Lower leg skin (tissue), 3 donors: ENCODE data around the gene VTI1A.

Experiments used
- CTCF ChIP-seq, 3 donors: fragments of 450-650 bp; IDR thresholded peaks; one replicate each; pipeline ENCODE4 v1.5.1; 2016; ENCODE audit warnings: antibody characterized with exemption in 3 of 3, mild to moderate bottlenecking in 3 of 3, moderate library complexity in 2 of 3
- POLR2A ChIP-seq, 2 donors: fragments of 450-650 bp; IDR thresholded peaks; one replicate each; pipeline ENCODE4 v1.6.1; 2016 to 2017; ENCODE audit warnings: antibody characterized with exemption in 2 of 2, mild to moderate bottlenecking in 1 of 2, moderate library complexity in 1 of 2

- TF ChIP-seq POLR2A (IDR thresholded peaks at IDR 0.05) (no peak), CTCF (IDR thresholded peaks at IDR 0.05) (no peak)
Measured at GRCh38 chr10:112790030-112790429, 343.0 kb downstream of the VTI1A start.
